Activated naive CD4-positive, alpha-beta T cell treated with anti-CD3 and anti-CD28 coated beads, Interleukin-2, amount 10 ng/mL, durations not matched to agents 7 days and 5 days (primary cell): ENCODE measurements around the gene EMILIN2.
"Not testable (repeated sequence)": the region's sequence is repeated elsewhere in the genome, so short reads cannot be mapped to it uniquely, and the experiment has no call there.

Source experiments
- CTCF ChIA-PET: fragments of 350-600 bp; sonication (Branson Sonifier 250); formaldehyde crosslinking; loops from one replicate; lab custom pipeline; 2021; ENCODE audit warnings: antibody characterized with exemption; lab: Charles Lee
- DNase-seq: peaks from one replicate; pipeline ENCODE4 v3.0.0-alpha.2; 2020
- H3K27ac Mint-ChIP-seq: one replicate; pipeline ENCODE4 v1.8.0; 2021; ENCODE audit warnings: mild to moderate bottlenecking, moderate library complexity, mixed read lengths
- H3K27me3 Mint-ChIP-seq: one replicate; pipeline ENCODE4 v1.8.0; 2021; ENCODE audit warnings: mild to moderate bottlenecking, mixed read lengths
- H3K36me3 Mint-ChIP-seq: one replicate; pipeline ENCODE4 v1.8.0; 2021; ENCODE audit warnings: mixed read lengths
- H3K4me1 Mint-ChIP-seq: one replicate; pipeline ENCODE4 v1.8.0; 2021; ENCODE audit warnings: mixed read lengths
- H3K4me3 Mint-ChIP-seq: one replicate; pipeline ENCODE4 v1.8.0; 2021; ENCODE audit warnings: mild to moderate bottlenecking, moderate library complexity, mixed read lengths
- H3K9me3 Mint-ChIP-seq: one replicate; pipeline ENCODE4 v1.8.0; 2021; ENCODE audit warnings: mixed read lengths

EMILIN2 gene

DNA sequence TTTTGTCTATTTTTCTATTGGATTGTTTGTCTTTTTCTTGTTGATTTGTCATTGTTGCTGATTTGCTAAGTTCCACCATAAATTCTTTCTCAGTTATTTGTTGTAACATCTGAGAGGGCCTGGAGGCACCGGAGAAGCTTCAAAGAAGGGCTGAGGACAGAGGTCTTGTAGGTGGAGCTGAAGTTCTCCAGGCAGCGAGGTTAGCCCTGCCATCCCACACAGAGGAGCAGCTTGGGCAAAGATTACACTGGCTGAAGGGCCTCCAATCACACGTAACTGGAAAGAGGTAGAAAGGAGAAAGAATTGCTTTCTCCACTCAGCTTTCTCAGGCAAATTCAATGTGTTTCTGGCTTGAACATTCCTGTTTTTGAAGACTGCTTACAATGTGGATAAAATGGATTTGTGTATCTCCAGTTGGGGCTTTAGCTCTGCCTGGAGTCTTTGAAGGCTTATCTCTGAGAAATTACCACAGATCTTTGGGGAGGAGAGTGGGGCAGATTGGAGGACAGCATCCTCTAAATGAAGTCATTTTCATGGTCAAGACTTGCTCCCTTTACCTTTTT, 21.1 kb upstream of the EMILIN2 start:
- no peaks in the 10 kb centered on the region for H3K9me3 Mint-ChIP-seq
- CTCF ChIA-PET, result interaction anchor here (0.9 kb wide), 1 partner anchor 18 kb away, joined by 3 read pairs; no protein-coding TSS in a partner anchor

DNA sequence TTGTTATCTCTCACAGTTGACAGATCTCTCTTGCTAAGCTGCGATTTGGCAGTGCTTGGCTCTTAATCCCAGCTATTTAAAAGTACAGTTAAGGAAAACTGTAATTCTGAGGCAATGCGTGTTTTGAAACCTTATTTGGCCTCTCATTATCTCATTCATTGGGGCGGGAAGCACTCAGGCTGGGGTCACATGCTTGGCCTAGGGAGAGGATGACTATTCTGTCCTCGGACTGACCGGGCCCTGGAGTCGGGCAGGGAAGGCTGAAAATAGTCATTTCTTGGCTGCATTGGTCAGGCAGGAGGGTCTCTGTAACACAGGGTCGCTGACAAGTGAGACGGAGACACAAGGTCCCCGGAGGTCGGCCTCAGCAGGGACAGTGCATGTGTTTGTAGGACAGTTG, 20.2 kb upstream of the EMILIN2 start:
- Mint-ChIP-seq H3K4me1 (no peaks in the 10 kb centered on the region), H3K27me3 (peaks cover 22% of the 10 kb centered on the region), H3K4me3 (no peak overlapping the region), H3K9me3 (no peaks in the 10 kb centered on the region), H3K36me3 (no peaks in the 10 kb centered on the region), H3K27ac (no peak overlapping the region)
- DNase-seq, result no peak
- CTCF ChIA-PET, result no interaction called here

More for the DNA sequence above, 21.1 kb upstream of the EMILIN2 start:
- Mint-ChIP-seq H3K4me1 (no peaks in the 10 kb centered on the region), H3K27me3 (peaks cover 30% of the 10 kb centered on the region), H3K27ac (no peak overlapping the region), H3K4me3 (no peak overlapping the region), H3K36me3 (no peaks in the 10 kb centered on the region)
- DNase-seq, result no peak

DNA sequence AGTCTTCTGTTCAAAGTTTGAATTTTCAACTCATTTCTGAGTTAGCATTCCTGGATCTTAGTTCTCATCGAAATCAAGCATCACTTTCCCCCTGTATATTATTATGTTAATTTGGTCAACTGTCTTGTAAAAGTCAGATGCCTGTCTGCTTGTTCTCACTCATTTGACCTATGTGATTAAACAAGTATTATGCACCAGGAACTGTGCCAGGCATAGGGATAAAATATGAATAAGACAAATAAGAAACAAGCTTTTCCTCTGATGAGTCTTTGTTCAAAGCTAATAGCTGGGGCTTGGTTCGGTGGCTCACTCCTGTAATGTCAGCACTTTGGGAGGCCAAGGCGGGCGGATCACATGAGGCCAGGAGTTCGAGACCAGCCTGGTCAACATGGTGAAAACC, 19.7 kb upstream of the EMILIN2 start:
- no peak for DNase-seq

DNA sequence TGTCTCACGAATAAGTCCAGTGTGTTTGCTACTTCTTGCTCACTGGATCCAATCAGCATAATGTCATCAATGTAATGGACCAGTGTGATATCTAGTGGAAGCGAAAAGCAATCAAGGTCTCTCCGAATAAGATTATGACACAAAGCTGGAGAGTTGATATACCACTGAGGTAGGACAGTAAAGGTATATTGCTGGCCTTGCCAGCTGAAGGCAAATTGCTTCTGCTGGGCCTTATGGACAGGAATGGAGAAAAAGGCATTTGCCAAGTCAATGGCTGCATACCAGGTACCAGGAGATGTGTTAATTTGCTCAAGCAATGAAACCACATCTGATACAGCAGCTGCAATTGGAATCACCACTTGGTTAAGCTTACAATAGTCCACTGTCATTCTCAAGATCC, 10.7 kb upstream of the EMILIN2 start:
- H3K9me3 Mint-ChIP-seq, result peaks cover 18% of the 10 kb centered on the region
- H3K27me3 Mint-ChIP-seq, H3K4me1 Mint-ChIP-seq, DNase-seq, H3K36me3 Mint-ChIP-seq, H3K4me3 Mint-ChIP-seq, H3K27ac Mint-ChIP-seq: not testable (repeated sequence)
- CTCF ChIA-PET, result interaction anchor here (1.2 kb wide), 1 partner anchor 10 kb away, joined by 3 read pairs; no protein-coding TSS in a partner anchor

More for the DNA sequence above, 19.7 kb upstream of the EMILIN2 start:
- Mint-ChIP-seq H3K27ac (no peak overlapping the region), H3K27me3 (peaks cover 20% of the 10 kb centered on the region), H3K4me1 (no peaks in the 10 kb centered on the region), H3K4me3 (no peak overlapping the region), H3K36me3 (no peaks in the 10 kb centered on the region), H3K9me3 (no peaks in the 10 kb centered on the region)
- CTCF ChIA-PET, result no interaction called here

DNA sequence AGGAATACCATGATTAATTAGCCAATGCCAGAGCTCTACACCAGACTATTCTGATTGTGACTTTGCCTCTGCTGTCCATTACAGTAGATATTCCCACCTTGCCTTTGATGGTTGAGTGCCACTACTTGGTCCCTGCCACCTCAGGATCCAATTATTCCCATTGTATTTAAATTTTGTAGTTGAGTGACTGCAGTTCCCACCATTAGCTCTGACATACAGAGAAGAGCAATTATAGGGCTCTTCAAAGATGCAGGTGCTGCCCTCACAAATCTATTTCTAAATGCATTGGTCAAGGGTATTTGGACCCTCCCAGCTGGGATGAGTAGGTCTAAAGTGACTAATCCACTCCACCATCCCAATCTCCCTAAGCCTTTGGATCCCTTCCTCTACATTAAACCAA, 9.5 kb upstream of the EMILIN2 start:
- Mint-ChIP-seq H3K27me3 (peaks cover 13% of the 10 kb centered on the region), H3K9me3 (peaks cover 18% of the 10 kb centered on the region)
- H3K36me3 Mint-ChIP-seq, H3K4me1 Mint-ChIP-seq, H3K27ac Mint-ChIP-seq, CTCF ChIA-PET, DNase-seq, H3K4me3 Mint-ChIP-seq: not testable (repeated sequence)

DNA sequence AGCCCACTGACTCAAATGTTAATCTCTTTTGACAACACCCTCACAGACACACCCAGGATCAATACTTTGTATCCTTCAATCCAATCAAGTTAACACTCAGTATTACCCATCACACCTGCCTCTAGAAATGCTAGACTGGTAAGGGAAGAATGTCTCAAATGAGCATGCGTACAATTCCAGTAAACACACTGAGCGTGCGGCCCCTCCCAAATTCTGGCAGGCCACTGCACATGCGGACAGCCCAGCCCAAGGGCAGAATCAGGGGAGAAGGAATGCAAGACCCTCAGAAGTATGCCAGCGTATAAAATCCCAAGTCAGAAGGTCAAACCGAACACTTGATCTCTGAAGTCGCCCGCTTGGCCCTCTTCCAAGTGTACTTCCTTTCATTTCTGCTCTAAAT, 7.6 kb upstream of the EMILIN2 start:
- peaks cover 18% of the 10 kb centered on the region for H3K9me3 Mint-ChIP-seq
- CTCF ChIA-PET, result no interaction called here
- H3K36me3 Mint-ChIP-seq, result no peaks in the 10 kb centered on the region
- peaks cover 9% of the 10 kb centered on the region for H3K27me3 Mint-ChIP-seq
- no peak overlapping the region for H3K27ac Mint-ChIP-seq
- H3K4me3 Mint-ChIP-seq, result no peak overlapping the region
- no peak for DNase-seq
- no peaks in the 10 kb centered on the region for H3K4me1 Mint-ChIP-seq

DNA sequence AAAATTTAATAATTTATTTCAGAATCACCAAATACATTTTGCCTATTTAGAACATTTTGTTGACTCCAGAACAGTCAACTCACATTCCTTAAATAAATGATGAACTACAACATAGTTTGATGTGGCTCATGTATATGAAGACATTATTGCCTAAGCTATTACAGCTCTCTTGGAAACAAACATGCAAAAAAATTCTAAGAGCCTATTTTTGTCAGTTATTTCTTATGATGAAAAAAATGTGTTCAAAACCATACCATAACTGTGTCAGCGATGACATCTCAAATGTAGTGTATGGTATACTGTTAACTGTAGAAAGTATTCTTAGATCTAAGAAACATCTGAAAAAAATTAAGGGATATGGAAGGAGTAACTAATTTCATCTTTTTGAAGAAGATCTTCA, 6.3 kb upstream of the EMILIN2 start:
- Mint-ChIP-seq H3K4me1 (no peaks in the 10 kb centered on the region), H3K27ac (no peak overlapping the region), H3K4me3 (no peak overlapping the region), H3K9me3 (peaks cover 15% of the 10 kb centered on the region), H3K27me3 (peaks cover 9% of the 10 kb centered on the region), H3K36me3 (no peaks in the 10 kb centered on the region)
- CTCF ChIA-PET, result no interaction called here
- no peak for DNase-seq

DNA sequence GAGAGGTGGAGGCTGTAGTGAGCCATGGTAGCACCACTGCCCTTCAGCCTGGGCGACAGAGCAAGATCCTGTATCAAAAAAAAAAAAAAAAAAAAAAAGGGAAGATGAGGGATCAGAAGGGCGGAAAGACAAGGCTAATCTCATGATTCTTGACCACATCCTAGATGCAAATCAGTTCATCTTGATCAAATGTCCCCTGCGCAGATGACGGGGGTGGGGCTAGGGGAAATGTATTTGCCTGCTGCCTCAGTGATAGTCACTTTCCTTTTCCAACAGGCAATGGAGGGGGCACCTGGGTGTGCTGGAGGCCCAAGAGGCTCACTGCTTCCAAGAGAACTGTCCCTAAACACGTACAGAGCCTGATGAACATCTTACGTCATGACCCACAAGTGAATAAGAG, 3.7 kb upstream of the EMILIN2 start:
- CTCF ChIA-PET, result no interaction called here
- Mint-ChIP-seq H3K4me1 (peaks cover 11% of the 10 kb centered on the region), H3K36me3 (no peaks in the 10 kb centered on the region), H3K9me3 (peaks cover 4% of the 10 kb centered on the region), H3K4me3 (no peak overlapping the region), H3K27me3 (peaks cover 9% of the 10 kb centered on the region), H3K27ac (no peak overlapping the region)
- no peak for DNase-seq

DNA sequence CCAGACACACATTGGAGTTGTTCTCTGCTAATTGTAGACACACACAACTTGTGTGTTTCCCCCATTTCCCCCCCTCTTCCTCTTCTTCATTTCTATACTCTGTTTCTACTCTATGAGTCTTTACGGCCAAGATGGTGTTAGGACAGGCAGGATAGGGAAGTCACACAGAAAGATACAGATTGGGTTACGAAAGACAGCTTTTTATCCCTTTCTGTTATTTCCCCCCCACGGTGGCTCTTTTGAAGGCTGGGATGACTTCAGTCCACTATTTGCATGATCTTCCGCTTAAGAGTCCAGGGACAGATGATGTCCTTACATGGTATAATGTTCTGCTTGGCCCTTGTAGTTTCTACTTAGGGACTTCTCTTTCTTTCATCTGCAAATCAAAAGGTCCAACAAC, 1.6 kb upstream of the EMILIN2 start:
- Mint-ChIP-seq H3K4me1 (peaks cover 18% of the 10 kb centered on the region), H3K27ac (no peak overlapping the region), H3K9me3 (no peaks in the 10 kb centered on the region), H3K27me3 (peaks cover 9% of the 10 kb centered on the region), H3K36me3 (no peaks in the 10 kb centered on the region), H3K4me3 (no peak overlapping the region)
- CTCF ChIA-PET, result interaction anchor here (1.2 kb wide), 1 partner anchor 65 kb away, joined by 4 read pairs; no protein-coding TSS in a partner anchor
- DNase-seq, result no peak

DNA sequence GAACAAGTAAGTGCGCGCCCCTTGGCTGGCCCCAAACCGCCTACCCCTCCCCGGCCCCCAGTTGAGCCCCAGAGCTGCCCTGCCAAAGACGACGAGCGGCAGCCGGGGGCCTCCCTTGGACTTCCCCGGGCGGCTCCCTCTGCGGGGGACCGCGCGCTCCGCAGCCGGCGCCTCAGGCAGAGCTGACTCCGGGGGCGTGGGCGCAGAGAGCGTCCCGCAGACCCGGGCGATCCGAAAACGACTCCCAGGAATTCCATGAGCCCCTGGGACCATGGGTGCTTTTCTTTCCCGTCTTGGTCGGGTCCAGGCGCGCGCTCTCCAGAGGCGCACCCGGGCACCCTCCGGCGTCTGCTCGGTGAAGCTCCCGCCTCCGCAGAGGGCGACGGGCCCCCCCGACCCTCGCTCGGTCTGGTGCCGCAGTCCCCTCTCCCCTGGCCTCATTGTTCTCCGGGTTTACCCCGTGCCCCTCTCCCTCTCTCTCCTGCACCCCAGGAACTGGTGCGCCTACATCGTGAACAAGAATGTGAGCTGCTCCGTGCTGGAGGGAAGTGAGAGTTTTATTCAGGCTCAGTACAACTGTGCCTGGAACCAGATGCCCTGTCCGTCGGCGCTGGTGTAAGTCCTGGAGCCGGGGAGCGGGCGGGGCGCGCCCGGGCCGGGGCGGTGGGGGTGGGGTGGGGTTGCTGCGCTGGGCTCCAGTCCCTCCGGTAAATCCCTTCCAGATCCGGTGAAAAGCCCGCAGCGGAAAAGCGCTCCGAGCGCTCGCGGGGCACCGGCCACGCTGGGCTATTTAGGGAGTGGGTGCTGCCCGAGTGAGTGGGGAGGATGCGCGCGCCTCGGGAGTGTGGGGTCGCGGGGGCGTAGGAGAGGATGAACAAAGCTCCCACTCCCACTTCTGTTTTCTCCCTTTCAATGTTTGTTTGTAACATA, 776 bp downstream of the EMILIN2 start:
- peaks cover 18% of the 10 kb centered on the region for H3K4me1 Mint-ChIP-seq
- no peaks in the 10 kb centered on the region for H3K9me3 Mint-ChIP-seq
- CTCF ChIA-PET, result interaction anchor here (0.7 to 1.1 kb wide), 3 partner anchors 52 to 399 kb away, joined by 3 read pairs; no protein-coding TSS in a partner anchor
- H3K36me3 Mint-ChIP-seq, result no peaks in the 10 kb centered on the region
- H3K27me3 Mint-ChIP-seq, result peaks cover under 1% of the 10 kb centered on the region
- peak overlapping the region; percentile 82 for H3K4me3 Mint-ChIP-seq
- H3K27ac Mint-ChIP-seq, result no peak overlapping the region
- DNase-seq, result peak; percentile 38

DNA sequence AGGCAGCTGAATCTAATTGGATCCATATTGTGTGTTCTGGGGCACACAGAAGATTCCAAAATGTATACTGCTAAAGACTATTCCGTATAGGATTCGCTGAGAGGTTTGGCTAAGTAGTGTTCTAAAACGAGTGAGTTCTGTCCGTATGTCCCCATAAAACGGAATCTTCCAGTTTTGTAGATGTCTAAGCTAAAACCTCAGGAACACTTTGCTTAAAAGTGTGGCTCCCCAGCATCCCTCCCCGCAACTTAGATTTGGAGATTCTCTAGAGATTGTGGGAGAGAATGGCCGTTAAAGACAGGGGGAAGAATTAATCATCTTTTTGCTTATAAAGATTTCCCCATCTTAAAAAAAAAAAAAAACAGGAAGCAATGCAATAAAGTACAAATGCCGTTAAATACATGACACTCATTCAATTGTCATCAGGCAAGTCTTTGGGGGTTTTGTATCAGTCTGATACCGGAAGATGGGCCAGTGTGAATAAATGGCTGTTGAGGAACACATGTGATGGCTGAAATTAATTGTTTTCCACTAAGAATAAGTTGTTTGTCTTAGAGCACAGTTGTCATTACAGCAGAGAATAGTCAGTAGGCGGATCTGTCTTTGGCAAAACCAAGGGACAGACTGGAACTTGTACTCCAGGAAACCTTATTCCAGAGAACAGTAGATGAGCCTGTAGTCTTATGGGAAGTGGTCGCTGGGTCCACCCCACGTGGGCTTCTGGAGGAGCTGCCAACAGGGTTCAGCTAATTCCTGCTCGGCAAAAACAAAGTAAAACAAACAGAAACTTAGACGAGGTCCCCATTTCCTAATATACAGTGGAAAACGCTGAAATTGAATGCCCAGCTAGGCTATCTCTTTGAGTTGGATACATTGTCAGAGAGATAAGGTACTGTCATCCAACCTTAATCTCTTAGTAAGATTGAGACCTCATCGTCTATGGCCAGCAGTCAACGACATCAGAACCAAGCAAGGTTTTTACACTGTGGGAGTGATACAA, 1.7 kb downstream of the EMILIN2 start:
- Mint-ChIP-seq H3K4me1 (peaks cover 18% of the 10 kb centered on the region), H3K4me3 (peak overlapping the region; percentile 82), H3K27ac (no peak overlapping the region), H3K27me3 (peaks cover 3% of the 10 kb centered on the region), H3K36me3 (no peaks in the 10 kb centered on the region), H3K9me3 (no peaks in the 10 kb centered on the region)
- no peak for DNase-seq
- CTCF ChIA-PET, result interaction anchor here (0.7 to 1.1 kb wide), 3 partner anchors 51 to 398 kb away, joined by 3 read pairs; no protein-coding TSS in a partner anchor

DNA sequence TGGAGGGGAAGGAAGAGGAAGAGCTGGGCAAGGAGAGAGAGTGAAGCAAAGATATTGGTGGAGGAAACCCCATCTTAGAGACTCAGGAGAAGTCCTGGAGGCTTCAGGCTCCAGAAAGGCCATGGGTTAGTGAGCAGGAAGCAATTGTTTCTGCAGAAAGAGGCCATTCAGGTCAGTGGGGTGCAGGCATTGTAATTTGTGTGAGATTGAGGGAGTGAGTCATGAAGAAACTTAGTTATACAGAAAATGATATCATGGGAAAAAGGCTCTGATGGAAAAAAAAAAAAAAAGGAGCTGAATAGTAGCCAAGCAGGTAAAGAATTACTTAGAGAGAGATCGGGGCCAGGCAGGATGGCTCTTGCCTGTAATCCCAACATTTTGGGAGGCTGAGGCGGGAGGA, 4.0 kb downstream of the EMILIN2 start:
- Mint-ChIP-seq H3K36me3 (no peaks in the 10 kb centered on the region), H3K4me1 (peaks cover 21% of the 10 kb centered on the region), H3K27ac (no peak overlapping the region), H3K4me3 (no peak overlapping the region), H3K27me3 (peaks cover 10% of the 10 kb centered on the region), H3K9me3 (no peaks in the 10 kb centered on the region)
- no peak for DNase-seq
- CTCF ChIA-PET, result no interaction called here

DNA sequence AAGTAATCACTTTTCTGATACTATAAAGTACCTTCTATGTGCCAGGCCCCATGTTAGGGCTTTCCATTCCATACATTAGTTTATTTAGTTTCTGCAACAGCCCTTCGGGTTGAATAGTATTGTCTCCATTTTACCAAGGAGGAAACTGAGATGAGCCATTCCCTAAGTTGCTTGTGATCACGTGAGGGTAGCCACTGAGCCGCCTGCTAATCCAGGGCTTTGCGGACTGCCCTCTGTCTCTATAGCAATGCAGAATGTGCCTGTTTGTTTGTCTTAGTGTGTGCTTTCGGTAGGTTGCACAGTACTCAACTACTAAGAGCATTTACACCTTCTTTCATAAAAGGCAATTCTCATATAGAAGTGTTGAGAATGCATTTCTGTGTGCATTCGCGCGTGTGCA, 5.0 kb downstream of the EMILIN2 start:
- no peak for DNase-seq
- Mint-ChIP-seq H3K36me3 (no peaks in the 10 kb centered on the region), H3K9me3 (no peaks in the 10 kb centered on the region), H3K4me3 (no peak overlapping the region), H3K4me1 (peaks cover 22% of the 10 kb centered on the region), H3K27me3 (peaks cover 10% of the 10 kb centered on the region), H3K27ac (no peak overlapping the region)
- CTCF ChIA-PET, result no interaction called here

DNA sequence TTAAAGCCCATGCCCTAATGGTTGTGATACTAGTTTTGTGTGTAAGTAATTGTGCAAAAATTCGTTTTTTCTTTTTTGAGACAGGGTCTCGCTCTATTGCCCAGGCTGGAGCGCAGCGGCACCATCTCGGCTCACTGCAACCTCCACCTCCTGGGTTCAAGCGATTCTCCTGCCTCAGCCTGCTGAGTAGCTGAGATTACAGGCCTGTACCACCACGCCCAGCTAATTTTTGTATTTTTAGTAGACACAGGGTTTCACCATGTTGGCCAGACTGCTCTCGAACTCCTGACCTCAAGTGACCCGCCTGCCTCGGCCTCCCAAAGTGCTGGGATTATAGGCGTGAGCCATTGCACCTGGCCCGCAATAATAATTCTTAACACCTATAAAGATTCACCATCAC, 5.7 kb downstream of the EMILIN2 start:
- peaks cover 24% of the 10 kb centered on the region for H3K4me1 Mint-ChIP-seq
- H3K36me3 Mint-ChIP-seq, CTCF ChIA-PET, H3K27ac Mint-ChIP-seq, DNase-seq, H3K9me3 Mint-ChIP-seq, H3K4me3 Mint-ChIP-seq: not testable (repeated sequence)
- H3K27me3 Mint-ChIP-seq, result peaks cover 14% of the 10 kb centered on the region
